Pericardium fibroblast (primary cell): Measurements from ENCODE around the gene WDR54. TPM values are rescaled to one million over a fixed set of nuclear protein-coding genes. Genes with fewer than 3 reads are reported as not detected.

Experiments used
- total RNA-seq: library from RNA; depleted of rRNA; stranded (reverse); fragments of >200 nt; gene quantifications from 2 replicates; pipeline ENCODE4 v1.2.3, GENCODE V29; 2015

The WDR54 gene, protein sequence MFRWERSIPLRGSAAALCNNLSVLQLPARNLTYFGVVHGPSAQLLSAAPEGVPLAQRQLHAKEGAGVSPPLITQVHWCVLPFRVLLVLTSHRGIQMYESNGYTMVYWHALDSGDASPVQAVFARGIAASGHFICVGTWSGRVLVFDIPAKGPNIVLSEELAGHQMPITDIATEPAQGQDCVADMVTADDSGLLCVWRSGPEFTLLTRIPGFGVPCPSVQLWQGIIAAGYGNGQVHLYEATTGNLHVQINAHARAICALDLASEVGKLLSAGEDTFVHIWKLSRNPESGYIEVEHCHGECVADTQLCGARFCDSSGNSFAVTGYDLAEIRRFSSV
- 23.5 and 27.3 TPM in 2 replicates for total RNA-seq

DNA sequence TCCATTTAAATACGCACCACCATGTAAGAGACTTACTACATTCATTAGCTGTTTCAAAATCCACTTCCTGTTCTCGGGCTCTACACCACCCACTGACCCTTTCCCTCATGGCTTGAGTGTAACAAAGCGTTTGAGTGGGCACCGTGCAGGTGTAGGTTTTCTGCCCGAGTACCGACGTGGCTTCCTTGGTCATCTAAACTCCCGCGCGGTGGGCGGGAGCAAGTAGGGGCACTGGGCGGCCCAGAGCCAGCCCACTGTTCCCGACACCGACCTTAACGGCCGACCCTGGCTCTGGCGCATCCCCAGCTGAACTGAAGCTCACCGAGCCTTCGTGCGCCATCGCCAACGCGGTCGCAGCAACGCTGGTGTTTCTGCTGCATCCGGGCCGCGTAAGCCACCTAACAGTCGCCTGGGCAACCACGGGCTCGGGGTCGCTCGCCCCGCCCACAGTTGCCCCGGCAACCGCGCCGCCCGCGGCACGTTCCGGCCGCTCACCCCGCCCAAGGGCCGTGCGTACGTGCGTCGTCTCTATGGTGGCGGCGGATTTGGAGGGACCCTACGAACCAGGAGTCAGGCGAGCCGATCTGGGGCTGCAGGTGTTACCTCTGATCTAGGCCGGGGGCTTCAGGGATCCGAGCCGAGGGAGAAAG, at the start of gene WDR54, which contains the start of gene C2orf81:
TSS of gene WDR54 (plus strand) at position 510 of the 650 bp plus-strand sequence. CDS start 424 bp downstream, outside the sequence.
TSS of gene C2orf81 (minus strand) at position 399 of the 650 bp plus-strand sequence. CDS start at position 340, 59 bp downstream.

DNA sequence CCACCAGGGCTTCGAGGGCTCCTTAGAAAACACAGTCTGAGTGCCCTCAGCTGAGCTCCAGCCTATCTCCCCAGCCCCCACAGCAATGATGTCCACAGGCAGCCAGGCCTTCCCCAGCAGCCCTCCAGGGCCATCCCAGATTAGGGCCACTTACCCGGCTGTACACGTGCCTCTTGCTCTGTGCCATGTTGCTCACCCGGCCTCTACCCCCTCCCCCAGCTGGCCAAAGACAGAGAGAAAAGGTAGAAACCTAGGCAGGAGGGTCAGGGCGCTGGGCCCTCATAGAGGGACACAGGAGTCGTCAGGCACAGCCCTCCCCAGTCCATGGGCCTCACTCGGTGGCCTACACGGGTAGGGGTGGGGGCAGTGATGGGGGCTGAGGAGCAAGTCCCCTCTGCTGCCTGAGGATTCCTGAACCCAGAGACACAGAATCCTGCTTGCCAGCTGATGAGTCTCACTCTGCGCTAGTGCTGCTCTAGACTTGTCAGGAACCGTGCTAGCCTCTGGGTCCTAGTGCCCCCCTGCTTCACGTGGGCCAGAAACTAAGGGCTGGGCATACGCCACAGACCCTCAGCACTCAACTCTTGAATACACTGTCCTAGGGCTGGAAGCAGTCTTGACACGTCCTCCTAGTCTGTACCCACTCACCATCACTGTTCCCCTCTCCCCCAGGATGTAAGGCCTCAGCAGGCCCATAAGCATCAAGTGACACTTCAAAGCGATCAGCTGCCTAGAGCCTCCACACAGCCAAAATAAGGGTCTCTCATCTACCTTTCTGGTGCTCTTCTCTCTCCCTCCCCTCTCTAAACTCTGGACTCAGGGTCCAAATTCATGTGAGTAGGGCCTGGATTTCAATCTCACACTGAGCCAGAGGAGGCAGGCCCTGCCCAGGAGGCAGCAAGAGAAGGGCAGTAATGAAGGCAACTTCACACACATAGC, 41.4 kb upstream of the WDR54 start, which contains the start of gene DCTN1:
TSS of gene DCTN1 (minus strand) at position 461 of the 939 bp plus-strand sequence. CDS start at position 187, 274 bp downstream.

DNA sequence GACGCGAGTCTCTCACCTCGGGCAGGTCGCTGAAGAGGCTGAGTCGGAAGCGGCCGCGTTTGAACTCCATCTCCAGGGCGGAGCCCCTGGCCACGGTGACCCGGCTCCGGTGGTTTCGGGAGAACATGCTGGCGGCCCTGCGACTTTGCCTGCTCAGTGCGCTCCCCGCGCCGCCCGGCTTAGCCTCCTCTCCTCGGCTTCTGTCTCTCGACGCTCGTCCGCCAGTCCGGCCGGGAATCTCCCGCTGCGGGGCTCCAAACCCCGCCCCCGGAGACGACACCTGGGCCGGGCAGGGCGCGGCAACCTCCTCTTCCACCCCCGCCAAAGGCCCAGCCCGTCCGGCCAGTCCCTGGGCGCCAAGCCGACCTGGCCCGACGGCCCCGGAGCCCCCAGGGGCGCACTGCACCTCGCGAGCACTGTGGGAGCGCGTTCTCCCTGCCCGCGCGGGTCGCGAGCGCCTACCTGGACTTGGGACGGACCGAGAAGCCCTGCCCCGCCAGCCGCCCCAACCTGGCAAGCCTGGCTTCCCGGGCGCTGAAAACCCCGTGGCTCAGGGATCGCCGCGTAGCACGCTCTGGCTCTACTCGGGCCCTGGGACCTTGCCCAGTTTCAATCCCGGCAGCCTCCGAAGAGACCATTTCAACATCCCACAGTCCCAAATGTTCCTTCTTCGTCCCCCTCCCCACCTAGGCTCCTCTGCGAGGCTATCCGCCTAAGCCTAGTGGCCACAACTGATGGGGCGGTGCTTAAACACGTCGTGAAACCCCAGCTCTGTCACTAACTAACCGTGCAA, 20.4 kb downstream of the WDR54 start, which contains the start of gene RTKN:
TSS of gene RTKN (minus strand) at position 248 of the 793 bp plus-strand sequence. CDS start at position 127, 121 bp downstream.

DNA sequence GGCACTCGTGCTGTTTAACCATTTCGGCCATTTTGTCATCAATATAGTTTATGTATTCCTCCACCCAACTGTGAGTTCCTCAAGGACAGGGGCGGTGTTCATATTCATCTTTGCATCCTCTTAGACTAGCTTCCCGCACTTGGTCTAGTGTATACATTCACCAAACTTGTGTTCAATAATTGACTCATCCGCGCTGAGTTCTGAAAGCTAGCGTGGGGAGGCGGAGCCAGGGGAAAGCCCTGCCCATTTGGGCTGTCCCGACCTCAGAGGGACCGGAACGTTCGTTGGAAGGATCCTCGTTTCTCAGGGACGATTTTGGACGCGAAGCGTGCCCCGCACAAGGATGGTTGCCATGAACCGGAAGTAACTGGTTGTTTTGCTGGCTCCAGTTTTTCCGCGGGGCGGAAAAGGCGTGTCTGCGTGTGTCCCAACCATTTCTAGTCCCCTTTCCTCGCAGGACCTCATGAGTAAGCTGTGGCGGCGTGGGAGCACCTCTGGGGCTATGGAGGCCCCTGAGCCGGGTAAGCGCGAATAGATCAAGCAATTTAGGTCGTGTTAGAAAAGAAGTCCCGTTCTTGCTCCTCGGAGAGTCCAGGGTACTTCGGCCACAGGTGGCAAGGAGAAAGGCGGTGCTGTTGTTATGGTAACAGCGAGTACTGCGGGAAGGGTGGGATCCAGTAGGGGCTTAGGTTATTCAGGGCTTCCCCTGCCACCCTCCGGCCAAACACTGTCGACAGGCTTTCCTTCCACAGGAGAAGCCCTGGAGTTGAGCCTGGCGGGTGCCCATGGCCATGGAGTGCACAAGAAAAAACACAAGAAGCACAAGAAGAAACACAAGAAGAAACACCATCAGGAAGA, 33.4 kb downstream of the WDR54 start, which contains the start of gene INO80B:
TSS of gene INO80B (plus strand) at position 434 of the 858 bp plus-strand sequence. CDS start at position 464, 30 bp downstream.

DNA sequence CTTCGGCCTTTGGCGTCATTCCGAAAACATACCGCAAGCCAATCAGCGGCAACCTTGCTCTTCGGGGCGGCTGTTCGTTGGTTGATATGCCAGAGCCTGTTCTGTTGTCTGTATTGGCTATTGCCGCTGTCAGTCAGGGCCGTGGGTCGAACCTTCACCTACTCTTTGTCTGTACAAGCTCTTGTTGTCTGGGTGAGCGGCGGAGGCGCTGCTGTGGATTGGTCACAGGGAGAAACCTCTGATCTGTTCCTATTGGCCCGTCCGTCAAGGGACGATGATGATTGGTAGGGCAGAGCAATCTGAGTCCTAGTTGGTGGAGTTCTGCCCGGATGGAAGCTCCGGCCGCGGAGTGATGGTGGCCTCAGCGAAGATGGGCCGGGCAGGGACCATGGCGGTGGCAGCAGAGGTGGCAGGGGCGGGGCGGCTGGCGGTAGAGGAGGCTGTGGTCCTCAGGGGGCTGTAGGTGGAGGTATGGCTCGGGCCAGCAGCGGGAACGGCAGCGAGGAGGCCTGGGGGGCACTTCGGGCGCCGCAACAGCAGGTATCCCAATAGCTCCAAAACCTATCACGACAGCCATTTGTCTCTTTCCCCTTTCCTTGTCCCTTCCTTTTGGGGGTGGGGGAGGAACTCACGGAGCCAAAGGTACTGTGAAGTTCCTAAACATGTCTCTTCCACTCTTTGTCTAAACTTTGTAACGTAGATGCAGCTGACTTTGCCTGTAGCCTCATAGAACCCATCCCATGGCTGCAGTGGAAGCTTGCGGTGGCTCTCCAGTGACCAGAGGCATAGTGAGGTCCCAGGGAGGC, 36.8 kb downstream of the WDR54 start, which contains the start of gene WBP1:
TSS of gene WBP1 (plus strand) at position 307 of the 806 bp plus-strand sequence. CDS start at position 472, 165 bp downstream.

DNA sequence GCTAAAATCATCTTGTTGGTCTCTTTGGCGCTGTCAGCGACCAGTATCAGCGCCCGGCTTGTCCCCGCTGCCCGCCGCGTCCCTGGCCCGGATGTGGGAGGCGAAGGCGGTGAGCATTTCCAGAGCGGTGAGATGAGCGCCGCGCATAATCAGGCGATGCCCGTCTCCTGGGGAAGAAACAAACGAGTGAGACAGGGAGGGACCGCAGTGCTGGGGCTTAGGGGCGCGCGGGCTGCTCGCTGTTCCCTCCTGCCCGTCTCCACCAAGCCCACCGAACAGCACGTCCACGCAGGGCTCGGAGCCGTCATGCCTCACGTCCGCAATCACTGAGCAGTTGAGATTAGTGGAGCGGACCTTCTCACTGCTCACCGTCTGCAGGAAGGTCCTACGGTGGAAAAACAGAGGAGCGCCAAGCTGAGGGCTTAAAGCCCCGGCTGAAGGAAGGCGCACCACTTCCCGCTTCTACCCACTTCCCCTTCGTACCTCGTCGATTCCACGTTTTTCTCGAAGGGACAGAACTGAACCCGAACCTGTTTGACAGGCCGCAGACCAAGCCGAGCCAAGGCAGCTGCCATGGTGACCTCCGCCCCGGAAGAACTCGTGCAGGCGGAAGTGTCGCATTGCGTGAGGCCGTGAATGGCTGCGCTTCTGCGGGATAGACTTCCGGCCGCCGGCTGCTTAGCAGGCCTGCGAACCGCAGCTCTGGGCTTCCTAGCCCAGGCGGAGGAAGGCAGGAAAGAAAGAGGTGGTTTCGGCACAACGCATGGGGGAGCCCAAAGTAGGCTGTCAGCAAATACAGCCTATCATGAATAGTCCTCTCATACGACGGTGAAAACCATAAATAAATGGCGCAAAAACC, 50.8 kb downstream of the WDR54 start, which contains the start of gene MRPL53:
TSS of gene MRPL53 (minus strand) at position 595 of the 859 bp plus-strand sequence. CDS start at position 575, 20 bp downstream.

Other genes starting within 250 kb of the WDR54 start
- 66.5 and 71.0 TPM in 2 replicates for gene MOB1A, start 242.9 kb upstream of the WDR54 start, total RNA-seq
- 136 and 159 TPM in 2 replicates for gene MTHFD2, start 223.1 kb upstream of the WDR54 start, total RNA-seq
- under 0.01 TPM in 1 of 2 replicates, not detected in the other for gene SLC4A5, start 78.3 kb upstream of the WDR54 start, total RNA-seq
- gene DCTN1, start 41.4 kb upstream of the WDR54 start, total RNA-seq = 114 and 172 TPM in 2 replicates
- gene C2orf81, start 111 bp upstream of the WDR54 start, total RNA-seq = 2.0 and 2.7 TPM in 2 replicates
- 11.8 and 15.3 TPM in 2 replicates for gene RTKN, start 20.2 kb downstream of the WDR54 start, total RNA-seq
- gene INO80B, start 33.4 kb downstream of the WDR54 start, total RNA-seq = 2.9 and 4.6 TPM in 2 replicates
- gene WBP1, start 36.7 kb downstream of the WDR54 start, total RNA-seq = 53.0 and 54.5 TPM in 2 replicates
- gene MOGS, start 43.7 kb downstream of the WDR54 start, total RNA-seq = 44.5 and 44.6 TPM in 2 replicates
- gene MRPL53, start 51.0 kb downstream of the WDR54 start, total RNA-seq = 10.3 and 40.7 TPM in 2 replicates
- gene CCDC142, start 61.3 kb downstream of the WDR54 start, total RNA-seq = 9.8 and 10.6 TPM in 2 replicates
- 15.4 and 15.5 TPM in 2 replicates for gene TTC31, start 61.4 kb downstream of the WDR54 start, total RNA-seq
- 1.9 and 3.2 TPM in 2 replicates for gene LBX2, start 77.9 kb downstream of the WDR54 start, total RNA-seq
- 11.0 and 18.5 TPM in 2 replicates for gene PCGF1, start 86.0 kb downstream of the WDR54 start, total RNA-seq
- gene TLX2, start 92.7 kb downstream of the WDR54 start, total RNA-seq = 0.35 TPM in 1 of 2 replicates, not detected in the other
- not detected in 2 replicates for gene DQX1, start 104.5 kb downstream of the WDR54 start, total RNA-seq
- 65.5 and 72.1 TPM in 2 replicates for gene AUP1, start 108.0 kb downstream of the WDR54 start, total RNA-seq
- gene HTRA2, start 108.2 kb downstream of the WDR54 start, total RNA-seq = 11.7 and 32.1 TPM in 2 replicates
- 7.3 and 23.7 TPM in 2 replicates for gene LOXL3, start 132.2 kb downstream of the WDR54 start, total RNA-seq
- 27.2 and 28.2 TPM in 2 replicates for gene DOK1, start 133.0 kb downstream of the WDR54 start, total RNA-seq
- not detected in 2 replicates for gene M1AP, start 226.6 kb downstream of the WDR54 start, total RNA-seq
- gene SEMA4F, start 232.5 kb downstream of the WDR54 start, total RNA-seq = 2.3 and 2.4 TPM in 2 replicates